IgD-negative memory B cell (primary cell): ENCODE measurements around the gene HOPX. TPM values are rescaled to one million over a fixed set of nuclear protein-coding genes. Genes with fewer than 3 reads are reported as not detected.
"Not testable (repeated sequence)": the region's sequence is repeated elsewhere in the genome, so short reads cannot be mapped to it uniquely, and the experiment has no call there.

Experiments used
- H3K27ac Mint-ChIP-seq, 3 donors: one replicate each; pipeline ENCODE4 v1.8.0; 2020 to 2022; ENCODE audit warnings: mild to moderate bottlenecking in 3 of 3, mixed read lengths in 3 of 3, moderate library complexity in 1 of 3
- H3K27me3 Mint-ChIP-seq: one replicate; pipeline ENCODE4 v1.8.0; 2021; ENCODE audit warnings: mixed read lengths
- H3K36me3 Mint-ChIP-seq: one replicate; pipeline ENCODE4 v1.8.0; 2020; ENCODE audit warnings: mild to moderate bottlenecking, mixed read lengths
- H3K4me1 Mint-ChIP-seq, 3 donors: one replicate each; pipeline ENCODE4 v1.8.0; 2020 to 2022; ENCODE audit warnings: mixed read lengths in 3 of 3, mild to moderate bottlenecking in 1 of 3
- H3K4me3 Mint-ChIP-seq, 4 donors: one replicate each; pipeline ENCODE4 v1.8.0; 2020 to 2022; ENCODE audit warnings: mild to moderate bottlenecking in 4 of 4, mixed read lengths in 4 of 4, moderate library complexity in 3 of 4
- H3K9me3 Mint-ChIP-seq, 3 donors: one replicate each; pipeline ENCODE4 v1.8.0; 2020 to 2021; ENCODE audit warnings: mixed read lengths in 3 of 3, mild to moderate bottlenecking in 1 of 3
- polyA plus RNA-seq: library from polyadenylated mRNA; unstranded; fragments of 300-500 nt; fragmentation: Illumina TruSeq; gene quantifications from one replicate; pipeline ENCODE4 v1.2.3, GENCODE V29; 2021

HOPX gene
- polyA plus RNA-seq, 1 donor from 2014 or later: 84.2 TPM

GRCh38 chr4:56611501-56611900 lies 69.6 kb downstream of the HOPX start:
- H3K27me3 Mint-ChIP-seq: peaks cover 13% of the 10 kb centered on the region

GRCh38 chr4:56610170-56610569 lies 70.9 kb downstream of the HOPX start:
- peaks cover 19% of the 10 kb centered on the region for H3K27me3 Mint-ChIP-seq
- not testable (repeated sequence) for H3K27ac Mint-ChIP-seq, H3K36me3 Mint-ChIP-seq, H3K4me3 Mint-ChIP-seq, H3K4me1 Mint-ChIP-seq, H3K9me3 Mint-ChIP-seq

More at GRCh38 chr4:56611501-56611900, 69.6 kb downstream of the HOPX start:
- Mint-ChIP-seq H3K9me3 (no peaks in the 10 kb centered on the region), H3K4me3 (no peak overlapping the region), H3K27ac (no peak overlapping the region), H3K4me1 (no peaks in the 10 kb centered on the region), H3K36me3 (no peaks in the 10 kb centered on the region)

DNA sequence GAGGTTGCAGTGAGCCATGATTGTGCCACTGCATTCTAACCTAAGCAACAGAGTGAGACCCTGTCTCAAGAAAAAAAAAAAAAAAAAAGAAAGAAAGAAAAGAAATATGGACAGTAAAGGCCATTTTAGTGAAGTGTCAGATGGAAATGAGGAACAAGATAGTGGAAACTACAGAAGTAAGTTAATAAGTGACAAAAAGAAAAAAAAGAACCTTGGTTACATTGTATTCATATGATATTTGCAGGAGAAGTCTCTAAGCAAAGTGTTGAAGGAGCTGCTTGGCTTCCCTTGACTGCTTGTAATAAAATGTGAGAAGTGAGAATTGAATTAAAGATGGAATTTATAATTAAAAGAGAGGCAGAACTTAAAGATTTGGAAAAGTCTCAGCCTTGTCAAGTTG lies 73.2 kb downstream of the HOPX start:
- Mint-ChIP-seq H3K9me3 (no peaks in the 10 kb centered on the region), H3K4me1 (no peaks in the 10 kb centered on the region), H3K4me3 (no peak overlapping the region), H3K27ac (no peak overlapping the region), H3K27me3 (peaks cover 20% of the 10 kb centered on the region), H3K36me3 (no peaks in the 10 kb centered on the region)

GRCh38 chr4:56606385-56606784 lies 74.7 kb downstream of the HOPX start:
- Mint-ChIP-seq H3K36me3 (no peaks in the 10 kb centered on the region), H3K27me3 (peaks cover 20% of the 10 kb centered on the region), H3K9me3 (no peaks in the 10 kb centered on the region), H3K27ac (no peak overlapping the region), H3K4me3 (no peak overlapping the region), H3K4me1 (no peaks in the 10 kb centered on the region)

DNA sequence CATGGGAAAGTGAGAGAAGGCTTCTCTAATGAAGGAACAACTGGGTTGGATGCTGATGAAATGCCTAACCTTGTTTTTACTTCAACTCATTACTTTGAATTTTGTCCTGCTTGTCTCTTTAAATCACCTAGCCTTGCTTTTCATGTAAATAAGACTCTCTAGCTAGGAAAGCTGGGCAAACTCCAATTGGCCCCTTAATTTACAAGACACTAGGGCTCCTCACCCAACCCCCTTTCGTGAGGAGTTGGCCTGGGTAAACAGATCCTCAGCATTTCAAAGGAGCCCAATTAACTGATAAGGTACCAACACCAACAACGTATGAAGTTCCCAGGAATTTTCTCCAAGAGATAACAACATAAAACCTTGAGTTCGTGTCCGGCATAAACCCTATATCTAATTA lies 75.6 kb downstream of the HOPX start:
- Mint-ChIP-seq H3K27me3 (peaks cover 18% of the 10 kb centered on the region), H3K4me3 (peak overlapping the region in 1 of 4 donors; percentile 34)
- H3K27ac Mint-ChIP-seq, H3K4me1 Mint-ChIP-seq, H3K9me3 Mint-ChIP-seq, H3K36me3 Mint-ChIP-seq: not testable (repeated sequence)

- no peaks in the 10 kb centered on the region for H3K36me3 Mint-ChIP-seq
- no peak overlapping the region for H3K27ac Mint-ChIP-seq
- no peaks in the 10 kb centered on the region for H3K4me1 Mint-ChIP-seq
- peaks cover 0 to 5% (median 4%) of the 10 kb centered on the region in 3 donors for H3K9me3 Mint-ChIP-seq
- H3K4me3 Mint-ChIP-seq: no peak overlapping the region
- peaks cover 7% of the 10 kb centered on the region for H3K27me3 Mint-ChIP-seq
Measured at GRCh38 chr4:56603297-56603696, 77.8 kb downstream of the HOPX start.

Other genes with a start within 250 kb of the HOPX start
- 10.3 TPM for gene PPAT, start 245.7 kb downstream of the HOPX start, polyA plus RNA-seq
- 35.7 TPM for gene PAICS, start 245.0 kb downstream of the HOPX start, polyA plus RNA-seq
- 163 TPM for gene SRP72, start 213.7 kb downstream of the HOPX start, polyA plus RNA-seq
- gene ARL9, start 175.5 kb downstream of the HOPX start, polyA plus RNA-seq: not detected
- 7.1 TPM for gene SPINK2, start 140.4 kb upstream of the HOPX start, polyA plus RNA-seq
- 114 TPM for gene REST, start 226.6 kb upstream of the HOPX start, polyA plus RNA-seq